A549 (cell line): ENCODE measurements around the gene HLCS. TPM values are rescaled to one million over a fixed set of nuclear protein-coding genes. Genes with fewer than 3 reads are reported as not detected.
A peak's percentile ranks its signal among the peaks of the same experiment; 100 is the strongest.

Experiments
- ATAC-seq, 2 experiments: fragments of 200-7000 bp in 1 of 2; fragments of >200 bp in 1 of 2; cut with Nextera tagmentation in 1 of 2; cut with Tn5 transposase in 1 of 2; 3 replicates each; pipeline versions ENCODE4 v1.8.0 to v1.9.1; 2018 to 2020; ENCODE audit warnings: mild to moderate bottlenecking in 1 of 2, moderate library complexity in 1 of 2
- CTCF ChIA-PET: fragments of 300-600 bp; sonication (Branson Sonifier 250); formaldehyde crosslinking; extraction: SDS; loops from one replicate; lab custom pipeline; 2021; ENCODE audit warnings: antibody characterized with exemption, inconsistent platforms; lab: Yijun Ruan, JAX
- POLR2A ChIA-PET: fragments of 350-600 bp; formaldehyde crosslinking; extraction: SDS; loops from one replicate; lab custom pipeline; 2021; ENCODE audit warnings: antibody characterized with exemption, inconsistent platforms; lab: Yijun Ruan, JAX
- DNase-seq, 2 experiments: peaks; one replicate each; pipeline versions ENCODE4 v3.0.0 to v3.0.0-alpha.2; 2011 to 2016; ENCODE audit warnings: low read depth in 1 of 2, low spot score in 1 of 2
- FAIRE-seq: peaks from 2 replicates; lab custom pipeline; 2011; peaks lifted over from hg19 to GRCh38; lab: Jason Lieb, UNC
- H3K27ac ChIP-seq, 2 experiments: fragments of >200 bp; sonication (Bioruptor Twin); formaldehyde crosslinking; 3 replicates each; pipeline ENCODE4 v1.5.1; 2016 to 2017
- H3K4me1 ChIP-seq: fragments of >200 bp; sonication (Bioruptor Twin); formaldehyde crosslinking; 3 replicates; pipeline ENCODE4 v1.6.1; 2016
- H3K4me2 ChIP-seq: fragments of >200 bp; sonication (Bioruptor Twin); formaldehyde crosslinking; 3 replicates; pipeline ENCODE4 v1.6.1; 2016
- H3K4me3 ChIP-seq: fragments of >200 bp; sonication (Bioruptor Twin); formaldehyde crosslinking; 3 replicates; pipeline ENCODE4 v1.5.1; 2016
- H3K9me3 ChIP-seq: fragments of >200 bp; sonication (Bioruptor Twin); formaldehyde crosslinking; 3 replicates; pipeline ENCODE4 v1.6.1; 2016
- BHLHE40 ChIP-seq: IDR thresholded peaks from 2 replicates; pipeline ENCODE4 v1.6.1; 2012; ENCODE audit warnings: low read depth, low read length, inconsistent platforms
- FOSB ChIP-seq: fragments of 250-450 bp; sonication (Bioruptor Pico); IDR thresholded peaks from 2 replicates; pipeline ENCODE4 v1.5.0; 2020; ENCODE audit warnings: mild to moderate bottlenecking, moderate library complexity
- FOSL2 ChIP-seq, 2 experiments: fragments of 450-650 bp in 1 of 2; fragments of >200 bp in 1 of 2; sonication (Bioruptor Twin) in 1 of 2; formaldehyde crosslinking; IDR thresholded peaks; 2 replicates each; pipeline versions ENCODE4 v1.5.0 to v1.6.1; 2016 to 2020; ENCODE audit warnings: mild to moderate bottlenecking in 1 of 2, moderate library complexity in 1 of 2
- FOXS1 ChIP-seq: fragments of 250-450 bp; sonication (Bioruptor Pico); IDR thresholded peaks from 2 replicates; pipeline ENCODE4 v1.5.0; 2020; ENCODE audit warnings: mild to moderate bottlenecking, moderate library complexity
- HDAC2 ChIP-seq: fragments of 200-600 bp; sonication (generic); IDR thresholded peaks from 2 replicates; pipeline ENCODE4 v1.6.1; 2016
- HOXA7 ChIP-seq: fragments of 250-450 bp; sonication (Bioruptor Pico); IDR thresholded peaks from 2 replicates; pipeline ENCODE4 v1.5.0; 2020; ENCODE audit warnings: mild to moderate bottlenecking, moderate library complexity
- JUNB ChIP-seq: fragments of >200 bp; sonication (Bioruptor Twin); formaldehyde crosslinking; IDR thresholded peaks from 2 replicates; pipeline ENCODE4 v1.6.1; 2016
- MYC ChIP-seq: IDR thresholded peaks from 2 replicates; pipeline ENCODE4 v1.6.1; 2012; ENCODE audit warnings: mild to moderate bottlenecking, inconsistent platforms, low read length, improper control_type of control experiment, borderline replicate concordance
- NR3C1 ChIP-seq: fragments of >200 bp; sonication (Bioruptor Twin); formaldehyde crosslinking; IDR thresholded peaks from 3 replicates; pipeline ENCODE4 v1.6.1; 2017
- PHF8 ChIP-seq: fragments of 200-600 bp; sonication (generic); IDR thresholded peaks from 2 replicates; pipeline ENCODE4 v1.6.1; 2016; ENCODE audit warnings: low read depth, mild to moderate bottlenecking, antibody characterized with exemption, moderate library complexity, borderline replicate concordance
- POLR2A ChIP-seq: IDR thresholded peaks from 2 replicates; pipeline ENCODE4 v1.6.1; 2012; ENCODE audit warnings: mild to moderate bottlenecking, low read length
- RARB ChIP-seq: fragments of 250-450 bp; sonication (Bioruptor Pico); IDR thresholded peaks from 2 replicates; pipeline ENCODE4 v1.8.0; 2021; ENCODE audit warnings: mild to moderate bottlenecking, moderate library complexity
- RCOR1 ChIP-seq: fragments of 150-350 bp; IDR thresholded peaks from 2 replicates; pipeline ENCODE4 v1.6.1; 2014; ENCODE audit warnings: antibody characterized with exemption, low read length, low read depth
- RFX5 ChIP-seq: fragments of 450-650 bp; IDR thresholded peaks from 2 replicates; pipeline ENCODE4 v1.7.1; 2014; ENCODE audit warnings: antibody characterized with exemption, mild to moderate bottlenecking, moderate library complexity
- TFCP2L1 ChIP-seq: fragments of 250-450 bp; sonication (Bioruptor Pico); IDR thresholded peaks from 2 replicates; pipeline ENCODE4 v1.5.0; 2021; ENCODE audit warnings: mild to moderate bottlenecking
- TP53 ChIP-seq: fragments of 250-450 bp; sonication (Bioruptor Pico); IDR thresholded peaks from 2 replicates; pipeline ENCODE4 v1.5.0; 2021; ENCODE audit warnings: mild to moderate bottlenecking, moderate library complexity
- ZFP36 ChIP-seq: fragments of 450-650 bp; IDR thresholded peaks from 2 replicates; pipeline ENCODE4 v1.6.1; 2014; ENCODE audit warnings: borderline replicate concordance; ENCODE audit not compliant: partially characterized antibody
- WGBS: methylation state at CpG from one replicate; pipeline ENCODE4 v1.1.6; 2017; ENCODE audit errors: missing lambda C conversion rate; 5-methylcytosine and 5-hydroxymethylcytosine counted together
- polyA plus RNA-seq, 4 experiments: library from polyadenylated mRNA; depleted of rRNA in 3 of 4; stranded (reverse); fragments of >200 nt; fragmentation: RNase III in 1 of 4; extraction: RNeasy Plus Mini Kit Qiagen cat#74134 plus additional on column Dnase treatment in 1 of 4; gene quantifications; 2 replicates in 3 of 4; 3 replicates in 1 of 4; pipeline ENCODE4 v1.2.3, GENCODE V29; 2011 to 2017
- small RNA-seq, 6 experiments: library from RNA; depleted of rRNA; stranded (forward); fragments of <200 nt; gene quantifications; one replicate each; pipeline ENCODE3, GENCODE V24; 2012
- TF ChIP-seq, protein P1 (sequence below): fragments of 250-450 bp; sonication (Bioruptor Pico); IDR thresholded peaks from 2 replicates; pipeline ENCODE4 v1.5.0; 2020; ENCODE audit warnings: low read depth, mild to moderate bottlenecking, moderate library complexity
- TF ChIP-seq, protein P2 (sequence below): fragments of >200 bp; sonication (Bioruptor Twin); formaldehyde crosslinking; IDR thresholded peaks from 3 replicates; pipeline ENCODE4 v1.6.1; 2016
- TF ChIP-seq, protein P3 (sequence below): fragments of >200 bp; sonication (Bioruptor Twin); formaldehyde crosslinking; IDR thresholded peaks from 2 replicates; pipeline ENCODE4 v1.6.1; 2016
- TF ChIP-seq, protein P4 (sequence below): fragments of 250-450 bp; sonication (Bioruptor Pico); IDR thresholded peaks from 2 replicates; pipeline ENCODE4 v1.5.0; 2021; ENCODE audit warnings: mild to moderate bottlenecking, moderate library complexity, borderline replicate concordance

Gene HLCS
- polyA plus RNA-seq, 2 of the 4 experiments (the other 2 are of a cell fraction): 8.4 to 24.3 TPM

DNA sequence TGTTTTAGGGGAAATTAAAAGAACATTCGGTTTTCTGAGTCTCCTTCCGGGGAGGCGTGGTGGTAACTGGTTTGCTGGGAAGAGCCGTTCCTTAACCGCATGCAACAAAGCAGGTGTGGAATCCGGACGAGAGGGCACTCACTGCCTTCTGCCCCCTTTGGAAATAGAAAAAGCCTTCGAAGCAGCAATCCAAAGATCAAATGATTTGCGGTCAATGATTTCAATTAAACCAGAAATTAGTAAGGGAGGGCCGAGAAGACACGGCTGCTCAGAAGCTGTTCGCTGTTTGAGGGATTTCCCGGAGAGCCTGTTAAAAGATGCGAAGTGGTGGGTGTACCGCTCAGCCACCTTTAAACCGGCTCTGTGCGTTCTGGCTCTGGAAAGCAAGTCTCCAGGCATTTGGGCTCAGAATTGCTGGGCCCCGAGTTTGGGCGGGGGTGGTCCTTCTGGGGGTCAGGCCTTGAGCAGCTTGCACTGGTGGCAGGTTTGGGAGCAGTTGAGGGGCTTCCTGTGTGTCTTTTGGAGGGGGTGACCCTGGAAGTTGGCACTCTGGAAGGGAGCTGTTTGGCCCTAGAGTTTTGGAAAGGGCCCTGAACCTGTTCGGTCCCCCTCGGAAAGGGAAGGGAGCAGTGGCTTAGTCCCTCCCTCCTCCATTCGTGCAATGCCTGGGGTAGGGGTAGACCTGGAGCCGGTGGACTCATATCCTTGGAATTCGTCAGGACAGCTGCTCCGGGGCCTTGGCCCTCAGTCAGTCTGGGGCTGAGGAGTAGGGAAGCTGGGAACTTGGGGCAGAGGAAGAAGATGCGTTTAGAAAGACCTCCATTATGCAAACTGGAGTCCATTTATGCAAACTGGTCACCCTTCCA, 264.5 kb downstream of the HLCS start:
- H3K27ac ChIP-seq: peak overlapping the region; percentile 32 to 96; a peak in 5 of 6 replicates
- ChIA-PET POLR2A (no interaction called here), CTCF (interaction anchor here (1.1 to 1.8 kb wide), 4 partner anchors 11 to 215 kb away, joined by 3 to 6 read pairs (median 4); no protein-coding TSS in a partner anchor)
- WGBS: 82% methylated on average over 17 of the region's 26 CpGs
- H3K9me3 ChIP-seq: no peaks in the 10 kb centered on the region
- FAIRE-seq: no peak
- peak overlapping the region; percentile 61 for H3K4me3 ChIP-seq
- DNase-seq: no peak
- H3K4me2 ChIP-seq: peak overlapping the region; percentile 70
- TF ChIP-seq RFX5: no peak
- TF ChIP-seq ZFP36: no peak
- TF ChIP-seq RCOR1: no peak
- no peak for TF ChIP-seq FOSB (CRISPR knock-in tag)
- no peak for TF ChIP-seq HDAC2
- TF ChIP-seq, protein P1, sequence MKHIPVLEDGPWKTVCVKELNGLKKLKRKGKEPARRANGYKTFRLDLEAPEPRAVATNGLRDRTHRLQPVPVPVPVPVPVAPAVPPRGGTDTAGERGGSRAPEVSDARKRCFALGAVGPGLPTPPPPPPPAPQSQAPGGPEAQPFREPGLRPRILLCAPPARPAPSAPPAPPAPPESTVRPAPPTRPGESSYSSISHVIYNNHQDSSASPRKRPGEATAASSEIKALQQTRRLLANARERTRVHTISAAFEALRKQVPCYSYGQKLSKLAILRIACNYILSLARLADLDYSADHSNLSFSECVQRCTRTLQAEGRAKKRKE (CRISPR knock-in tag): no peak
- no peak for TF ChIP-seq FOSL2 (IDR thresholded peaks at IDR 0.05)
- no peak for TF ChIP-seq FOSL2 (CRISPR knock-in tag; IDR thresholded peaks at IDR 0.05)
- TF ChIP-seq POLR2A: no peak
- TF ChIP-seq BHLHE40: no peak
- TF ChIP-seq JUNB: no peak
- TF ChIP-seq TFCP2L1: no peak
- TF ChIP-seq, protein P2, sequence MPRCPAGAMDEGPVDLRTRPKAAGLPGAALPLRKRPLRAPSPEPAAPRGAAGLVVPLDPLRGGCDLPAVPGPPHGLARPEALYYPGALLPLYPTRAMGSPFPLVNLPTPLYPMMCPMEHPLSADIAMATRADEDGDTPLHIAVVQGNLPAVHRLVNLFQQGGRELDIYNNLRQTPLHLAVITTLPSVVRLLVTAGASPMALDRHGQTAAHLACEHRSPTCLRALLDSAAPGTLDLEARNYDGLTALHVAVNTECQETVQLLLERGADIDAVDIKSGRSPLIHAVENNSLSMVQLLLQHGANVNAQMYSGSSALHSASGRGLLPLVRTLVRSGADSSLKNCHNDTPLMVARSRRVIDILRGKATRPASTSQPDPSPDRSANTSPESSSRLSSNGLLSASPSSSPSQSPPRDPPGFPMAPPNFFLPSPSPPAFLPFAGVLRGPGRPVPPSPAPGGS: no peak
- no peak for TF ChIP-seq TP53
- TF ChIP-seq, protein P3, sequence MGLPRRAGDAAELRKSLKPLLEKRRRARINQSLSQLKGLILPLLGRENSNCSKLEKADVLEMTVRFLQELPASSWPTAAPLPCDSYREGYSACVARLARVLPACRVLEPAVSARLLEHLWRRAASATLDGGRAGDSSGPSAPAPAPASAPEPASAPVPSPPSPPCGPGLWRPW: no peak
- no peak for TF ChIP-seq NR3C1
- TF ChIP-seq RARB (CRISPR knock-in tag): no peak
- TF ChIP-seq, protein P4, sequence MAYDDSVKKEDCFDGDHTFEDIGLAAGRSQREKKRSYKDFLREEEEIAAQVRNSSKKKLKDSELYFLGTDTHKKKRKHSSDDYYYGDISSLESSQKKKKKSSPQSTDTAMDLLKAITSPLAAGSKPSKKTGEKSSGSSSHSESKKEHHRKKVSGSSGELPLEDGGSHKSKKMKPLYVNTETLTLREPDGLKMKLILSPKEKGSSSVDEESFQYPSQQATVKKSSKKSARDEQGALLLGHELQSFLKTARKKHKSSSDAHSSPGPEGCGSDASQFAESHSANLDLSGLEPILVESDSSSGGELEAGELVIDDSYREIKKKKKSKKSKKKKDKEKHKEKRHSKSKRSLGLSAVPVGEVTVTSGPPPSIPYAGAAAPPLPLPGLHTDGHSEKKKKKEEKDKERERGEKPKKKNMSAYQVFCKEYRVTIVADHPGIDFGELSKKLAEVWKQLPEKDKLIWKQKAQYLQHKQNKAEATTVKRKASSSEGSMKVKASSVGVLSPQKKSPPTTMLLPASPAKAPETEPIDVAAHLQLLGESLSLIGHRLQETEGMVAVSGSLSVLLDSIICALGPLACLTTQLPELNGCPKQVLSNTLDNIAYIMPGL (CRISPR knock-in tag): no peak
- no peak for ATAC-seq
- H3K4me1 ChIP-seq: peaks cover 24% of the 10 kb centered on the region; the same call in 1 of the 3 replicates

DNA sequence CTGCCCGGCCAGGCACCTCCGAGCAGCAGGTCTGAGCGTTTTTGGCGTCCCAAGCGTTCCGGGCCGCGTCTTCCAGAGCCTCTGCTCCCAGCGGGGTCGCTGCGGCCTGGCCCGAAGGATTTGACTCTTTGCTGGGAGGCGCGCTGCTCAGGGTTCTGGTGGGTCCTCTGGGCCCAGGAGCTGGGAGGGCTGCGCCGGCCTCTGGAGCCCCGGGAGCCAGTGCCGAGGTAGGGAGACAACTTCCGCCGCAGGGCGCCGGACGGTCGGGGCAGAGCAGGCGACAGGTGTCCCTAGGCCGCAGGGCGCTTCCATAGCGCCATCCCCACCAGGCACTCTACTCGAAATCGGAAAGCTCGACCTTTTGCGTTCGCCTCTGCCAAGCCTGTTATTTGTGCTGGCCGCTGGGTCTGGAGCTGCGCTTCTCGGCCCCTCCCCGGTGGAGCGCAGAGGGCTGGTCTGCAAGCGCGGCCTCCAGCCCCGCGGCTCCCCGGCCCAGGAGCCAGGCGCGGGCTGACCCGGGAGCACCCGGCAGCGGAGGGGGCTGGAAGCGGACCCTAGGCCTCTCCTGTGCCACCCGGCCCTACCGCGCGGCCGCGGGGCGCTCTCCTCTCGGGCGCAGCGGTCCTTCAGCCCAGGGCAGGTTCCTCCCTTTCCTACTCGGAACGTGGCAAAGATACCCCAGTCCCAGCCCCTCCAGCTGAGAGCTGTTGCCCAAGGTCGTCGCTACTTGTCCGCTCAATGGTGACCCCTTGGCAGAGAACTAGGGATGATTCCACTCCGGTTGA, 265.3 kb downstream of the HLCS start:
- H3K9me3 ChIP-seq: no peaks in the 10 kb centered on the region
- TF ChIP-seq HOXA7 (no peak), POLR2A (no peak), RCOR1 (no peak), MYC (no peak), JUNB (no peak), PHF8 (no peak), FOXS1 (no peak)
- FAIRE-seq (no peak), DNase-seq (no peak), ATAC-seq (no peak)
- 88% methylated on average over 32 of the region's 65 CpGs for WGBS
- H3K4me3 ChIP-seq: peak overlapping the region; percentile 61
- POLR2A ChIA-PET: no interaction called here
- peak overlapping the region; percentile 73 to 96; a peak in 5 of 6 replicates for H3K27ac ChIP-seq
- H3K4me1 ChIP-seq: peaks cover 24% of the 10 kb centered on the region; the same call in 1 of the 3 replicates
- CTCF ChIA-PET: interaction anchor here (0.7 to 1.5 kb wide), 5 partner anchors 10 to 209 kb away, joined by 3 to 4 read pairs (median 3); no protein-coding TSS in a partner anchor
- H3K4me2 ChIP-seq: peak overlapping the region; percentile 70

Small RNA genes within 50 kb of the gene (small RNA-seq; reads per million reads assigned to genes)
- gene RF00019 (0 reads per million in 6 experiments), gene RNA5SP491 (0 to 0.43 (median 0.23) reads per million in 6 experiments)

Other genes with a start within 250 kb of the HLCS start
- 1.3 and 1.5 TPM in 2 replicates for gene RIPPLY3, start 40.0 kb upstream of the HLCS start, polyA plus RNA-seq (2011; rRNA removed)
- 0.46 to 0.65 TPM (median 0.63 TPM) in 3 replicates for gene RIPPLY3, start 40.0 kb upstream of the HLCS start, polyA plus RNA-seq (2017; fragmentation: RNase III; extraction: RNeasy Plus Mini Kit Qiagen cat#74134 plus additional on column Dnase treatment)
- 44.0 and 49.5 TPM in 2 replicates for gene PIGP, start 106.4 kb upstream of the HLCS start, polyA plus RNA-seq (2011; rRNA removed)
- 14.8 to 18.9 TPM (median 15.9 TPM) in 3 replicates for gene PIGP, start 106.4 kb upstream of the HLCS start, polyA plus RNA-seq (2017; fragmentation: RNase III; extraction: RNeasy Plus Mini Kit Qiagen cat#74134 plus additional on column Dnase treatment)
- gene TTC3, start 106.6 kb upstream of the HLCS start, polyA plus RNA-seq (2011; rRNA removed): 56.1 and 62.2 TPM in 2 replicates
- 34.0 to 36.3 TPM (median 34.2 TPM) in 3 replicates for gene TTC3, start 106.6 kb upstream of the HLCS start, polyA plus RNA-seq (2017; fragmentation: RNase III; extraction: RNeasy Plus Mini Kit Qiagen cat#74134 plus additional on column Dnase treatment)